Measurements from ENCODE around the gene RAPH1.
"Not testable (repeated sequence)": the region's sequence is repeated elsewhere in the genome, so short reads cannot be mapped to it uniquely, and the experiment has no call there.

The RAPH1 gene

GRCh38 chr2:203383038-203383437 is 152.1 kb downstream of the RAPH1 start:
- DNase-seq (ENCODE audit: low read depth) = no peak
- no peak overlapping the region for H3K4me3 ChIP-seq (ENCODE audit: control insufficient read depth, low read depth, low read length)
- TF ChIP-seq CTCF (conservative IDR thresholded peaks at IDR 0.05; ENCODE audit: control insufficient read depth, insufficient read depth, low read depth, low read length) = no peak

- no peak overlapping the region for H3K4me3 ChIP-seq (ENCODE audit: control insufficient read depth, low read depth, low read length)
- no peak for DNase-seq (ENCODE audit: low read depth)
- TF ChIP-seq CTCF (conservative IDR thresholded peaks at IDR 0.05; ENCODE audit: control insufficient read depth, insufficient read depth, low read depth, low read length) = no peak
These were observed 155.9 kb downstream of the RAPH1 start for GRCh38 chr2:203379156-203379555.

GRCh38 chr2:203376173-203376572 is 158.9 kb downstream of the RAPH1 start:
- DNase-seq (ENCODE audit: low read depth) = no peak
- no peak overlapping the region for H3K4me3 ChIP-seq (ENCODE audit: control insufficient read depth, low read depth, low read length)
- peak; percentile 5 for TF ChIP-seq CTCF (conservative IDR thresholded peaks at IDR 0.05; ENCODE audit: control insufficient read depth, insufficient read depth, low read depth, low read length)

GRCh38 chr2:203372706-203373105 is 162.4 kb downstream of the RAPH1 start:
- DNase-seq (ENCODE audit: low read depth); H3K4me3 ChIP-seq (ENCODE audit: control insufficient read depth, low read depth, low read length): not testable (repeated sequence)

GRCh38 chr2:203366639-203367466 is 168.2 kb downstream of the RAPH1 start:
- H3K4me3 ChIP-seq (ENCODE audit: control insufficient read depth, low read depth, low read length) = no peak overlapping the region
- no peak for TF ChIP-seq CTCF (conservative IDR thresholded peaks at IDR 0.05; ENCODE audit: control insufficient read depth, insufficient read depth, low read depth, low read length)
- no peak for DNase-seq (ENCODE audit: low read depth)

GRCh38 chr2:203361922-203362321 is 173.2 kb downstream of the RAPH1 start:
- no peak for TF ChIP-seq CTCF (conservative IDR thresholded peaks at IDR 0.05; ENCODE audit: control insufficient read depth, insufficient read depth, low read depth, low read length)
- peak; percentile 34 for DNase-seq (ENCODE audit: low read depth)
- no peak overlapping the region for H3K4me3 ChIP-seq (ENCODE audit: control insufficient read depth, low read depth, low read length)

- no peak for TF ChIP-seq CTCF (conservative IDR thresholded peaks at IDR 0.05; ENCODE audit: control insufficient read depth, insufficient read depth, low read depth, low read length)
- no peak overlapping the region for H3K4me3 ChIP-seq (ENCODE audit: control insufficient read depth, low read depth, low read length)
- DNase-seq (ENCODE audit: low read depth) = no peak
These were observed 173.6 kb downstream of the RAPH1 start for GRCh38 chr2:203361495-203361894.
